Endothelial cell of umbilical vein (primary cell): ENCODE data around the gene MRM2. TPM values are rescaled to one million over a fixed set of nuclear protein-coding genes. Genes with fewer than 3 reads are reported as not detected.

Source experiments
- BruUV-seq: library from RNA; stranded (reverse); fragments of 400-500 nt; replicated peaks from 2 replicates; lab custom pipeline; 2021; lab: Mats Ljungman, UMichigan
- CTCF ChIA-PET: fragments of 300-600, 350-600 bp; sonication (Branson Sonifier 250); formaldehyde crosslinking; loops from one replicate; lab custom pipeline; 2021; ENCODE audit warnings: antibody characterized with exemption, inconsistent platforms; lab: Charles Lee
- POLR2A ChIA-PET: fragments of 300-600, 350-600 bp; sonication (Branson Sonifier 250); formaldehyde crosslinking; loops from one replicate; lab custom pipeline; 2021; ENCODE audit warnings: antibody characterized with exemption, inconsistent platforms; lab: Charles Lee
- DNase-seq: peaks from one replicate; pipeline ENCODE4 v3.0.0-alpha.2; 2011; ENCODE audit warnings: low read depth, low spot score
- FAIRE-seq: peaks from 2 replicates; lab custom pipeline; 2011; peaks lifted over from hg19 to GRCh38; lab: Jason Lieb, UNC
- H2AFZ ChIP-seq: 2 replicates; pipeline ENCODE4 v1.6.0; 2012; ENCODE audit warnings: low read depth, low read length, control low read depth, inconsistent platforms
- H3K27ac ChIP-seq: 2 replicates; pipeline ENCODE4 v1.5.1; 2011; ENCODE audit warnings: low read depth, mild to moderate bottlenecking, control low read depth, low read length, moderate library complexity; ENCODE audit not compliant: insufficient read depth
- H3K27me3 ChIP-seq, 2 experiments: 2 replicates each; pipeline versions ENCODE4 v1.6.0 to v1.6.1; 2011; ENCODE audit warnings: low read length in 2 of 2, mixed read lengths in 1 of 2; ENCODE audit not compliant: control insufficient read depth in 2 of 2, insufficient read depth in 2 of 2
- H3K36me3 ChIP-seq, 2 experiments: 2 replicates in 1 of 2; 3 replicates in 1 of 2; pipeline ENCODE4 v1.5.1; 2011; ENCODE audit warnings: low read length in 2 of 2, mild to moderate bottlenecking in 1 of 2, moderate library complexity in 1 of 2; ENCODE audit not compliant: control insufficient read depth in 2 of 2, insufficient read depth in 2 of 2; ENCODE audit errors: extremely low read depth in 1 of 2
- H3K4me1 ChIP-seq: 3 replicates; pipeline ENCODE4 v1.5.1; 2011; ENCODE audit warnings: mild to moderate bottlenecking, low read length; ENCODE audit not compliant: control insufficient read depth, insufficient read depth; ENCODE audit errors: extremely low read depth
- H3K4me2 ChIP-seq: 2 replicates; pipeline ENCODE4 v1.6.1; 2011; ENCODE audit warnings: low read length, control low read depth, mixed read lengths; ENCODE audit not compliant: insufficient read depth
- H3K4me3 ChIP-seq, 3 experiments: fragments of 200-600 bp in 1 of 3; sonication (generic), shearing (Covaris generic) in 1 of 3; replicated peaks in 1 of 3; 2 replicates each; pipeline ENCODE4 v1.5.1; 2011 to 2016; ENCODE audit warnings: control low read depth in 3 of 3, low read length in 3 of 3, mild to moderate bottlenecking in 2 of 3, inconsistent platforms in 1 of 3, low read depth in 1 of 3, moderate library complexity in 1 of 3; ENCODE audit not compliant: insufficient read depth in 1 of 3
- H3K79me2 ChIP-seq: 2 replicates; pipeline ENCODE4 v1.6.0; 2012; ENCODE audit warnings: low read length, inconsistent platforms; ENCODE audit not compliant: control insufficient read depth, insufficient read depth
- H3K9ac ChIP-seq: replicated peaks from 2 replicates; pipeline ENCODE3; 2011; ENCODE audit warnings: low read length, control low read depth; ENCODE audit not compliant: insufficient read depth; ENCODE audit errors: extremely low read depth
- H3K9me1 ChIP-seq: replicated peaks from 3 replicates; pipeline ENCODE4 v1.6.0; 2011; ENCODE audit warnings: mild to moderate bottlenecking, low read length; ENCODE audit not compliant: control insufficient read depth, insufficient read depth; ENCODE audit errors: extremely low read depth
- H3K9me3 ChIP-seq: replicated peaks from 2 replicates; pipeline ENCODE4 v1.5.1; 2012; ENCODE audit warnings: low read length, inconsistent platforms; ENCODE audit not compliant: control insufficient read depth, insufficient read depth
- H4K20me1 ChIP-seq: replicated peaks from 2 replicates; pipeline ENCODE3; 2011; ENCODE audit warnings: mild to moderate bottlenecking, low read length; ENCODE audit not compliant: control insufficient read depth, insufficient read depth; ENCODE audit errors: extremely low read depth
- EZH2 ChIP-seq: IDR thresholded peaks from 2 replicates; pipeline ENCODE4 v1.6.1; 2012; ENCODE audit warnings: borderline replicate concordance, low read depth, mild to moderate bottlenecking, moderate library complexity, low read length, inconsistent platforms; ENCODE audit not compliant: severe bottlenecking
- FOS ChIP-seq: IDR thresholded peaks from 2 replicates; pipeline ENCODE4 v1.6.1; 2011; ENCODE audit warnings: mild to moderate bottlenecking, low read length, moderate library complexity, borderline replicate concordance; ENCODE audit not compliant: insufficient read depth
- GATA2 ChIP-seq: IDR thresholded peaks from 2 replicates; pipeline ENCODE4 v1.7.0; 2011; ENCODE audit warnings: low read depth, mild to moderate bottlenecking, moderate library complexity, mixed read lengths, low read length; ENCODE audit not compliant: insufficient read length, insufficient read depth
- JUN ChIP-seq: IDR thresholded peaks from 2 replicates; pipeline ENCODE4 v1.6.1; 2011; ENCODE audit warnings: borderline replicate concordance, low read depth; ENCODE audit not compliant: insufficient read length, insufficient read depth
- MAX ChIP-seq: IDR thresholded peaks from 2 replicates; pipeline ENCODE4 v1.6.1; 2011; ENCODE audit not compliant: insufficient read depth, insufficient read length
- MYC ChIP-seq: IDR thresholded peaks from one replicate; pipeline ENCODE4 v1.6.1; 2011; ENCODE audit warnings: mild to moderate bottlenecking, low read depth, low read length
- POLR2A ChIP-seq: IDR thresholded peaks from 2 replicates; pipeline ENCODE4 v1.6.1; 2012; ENCODE audit warnings: low read depth, mild to moderate bottlenecking, control low read depth, low read length
- POLR2AphosphoS5 ChIP-seq: IDR thresholded peaks from 2 replicates; pipeline ENCODE4 v1.6.1; 2012; ENCODE audit warnings: low read depth, mild to moderate bottlenecking, control low read depth, low read length, moderate library complexity; ENCODE audit not compliant: insufficient read depth
- dilution Hi-C: fragments of 300-500 bp; cut with MboI; formaldehyde crosslinking; loops from one replicate; pipeline ENCODE4 v1.15.0; 2019; ENCODE audit warnings: low sequenced_read_pairs; ENCODE audit not compliant: extremely low pct_ligation_motif_present
- intact Hi-C: fragments of 100-400 bp; cut with micrococcal nuclease; formaldehyde crosslinking; loops from one replicate; pipeline ENCODE4 v1.10.0; 2022
- polyA plus RNA-seq, 4 experiments: library from polyadenylated mRNA; depleted of rRNA in 3 of 4; stranded (reverse) in 3 of 4; unstranded in 1 of 4; fragments of >200 nt; gene quantifications; 2 replicates each; pipeline versions ENCODE4 v1.2.1 to v1.2.3, GENCODE V29; 2011 to 2012; ENCODE audit warnings: missing spikeins in 1 of 4
- total RNA-seq: library from RNA; stranded (reverse); gene quantifications from 2 replicates; pipeline ENCODE4 v1.2.3, GENCODE V29; 2021

The MRM2 gene
- total and polyA plus RNA-seq, 2 donors (not counting 3 experiments of a cell fraction or from before 2014, with no cell fraction given): 10.6 to 20.8 TPM

GRCh38 chr7:2259480-2259879, 17.5 kb upstream of the MRM2 start:
- no TSS peak for BruUV-seq
- H3K27me3 ChIP-seq: no peaks in the 10 kb centered on the region
- H3K9me3 ChIP-seq: no peaks in the 10 kb centered on the region
- intact Hi-C loops (no loop called here), dilution Hi-C loops (no loop called here)
- no peaks in the 10 kb centered on the region for H3K79me2 ChIP-seq
- no peak overlapping the region for H3K4me3 ChIP-seq
- no peaks in the 10 kb centered on the region for H4K20me1 ChIP-seq
- DNase-seq: no peak
- no peaks in the 10 kb centered on the region for H3K9me1 ChIP-seq
- H3K9ac ChIP-seq: no peak overlapping the region
- CTCF ChIA-PET: interaction anchor here (0.9 to 1.4 kb wide), 3 partner anchors 10 to 88 kb away, joined by 3 to 5 read pairs (median 4); partner anchors contain the start of genes MRM2 and NUDT1
- POLR2A ChIA-PET: no interaction called here
- no peak overlapping the region for H3K27ac ChIP-seq
- no peak overlapping the region for H3K4me2 ChIP-seq
- H3K36me3 ChIP-seq: peaks cover 0 to 16% of the 10 kb centered on the region in 2 experiments
- no peak overlapping the region for H2AFZ ChIP-seq
- TF ChIP-seq MYC: no peak
- no peak for TF ChIP-seq JUN
- TF ChIP-seq MAX: no peak
- no peak for TF ChIP-seq POLR2AphosphoS5
- TF ChIP-seq POLR2A: no peak
- TF ChIP-seq FOS: no peak
- TF ChIP-seq GATA2: no peak
- TF ChIP-seq EZH2: no peak
- H3K4me1 ChIP-seq: no peaks in the 10 kb centered on the region
- no peak for FAIRE-seq
